GM12878 (cell line): ENCODE data around the gene VRTN. TPM values are rescaled to one million over a fixed set of nuclear protein-coding genes. Genes with fewer than 3 reads are reported as not detected.

Experiments
- ATAC-seq: fragments of 200-7000 bp; cut with Tn5 transposase; 3 replicates; pipeline ENCODE4 v1.9.1; 2020; ENCODE audit warnings: mild to moderate bottlenecking, moderate library complexity
- BruUV-seq: library from RNA; stranded (reverse); fragments of 400-500 nt; replicated peaks from 2 replicates; lab custom pipeline; 2021; lab: Mats Ljungman, UMichigan
- CTCF ChIA-PET: fragments of 300-600 bp; sonication (Branson Sonifier 250); formaldehyde crosslinking; extraction: SDS; loops from one replicate; lab custom pipeline; 2021; ENCODE audit warnings: inconsistent platforms; lab: Yijun Ruan, JAX
- POLR2A ChIA-PET: fragments of 350-600 bp; formaldehyde crosslinking; extraction: SDS; loops from one replicate; lab custom pipeline; 2021; ENCODE audit warnings: inconsistent platforms; lab: Charles Lee
- RAD21 ChIA-PET: fragments of 300-600 bp; sonication (Branson Sonifier 250); formaldehyde crosslinking; loops from one replicate; lab custom pipeline; 2023; ENCODE audit warnings: antibody characterized with exemption; ENCODE audit not compliant: unreplicated experiment; lab: Charles Lee
- SMC1A ChIA-PET: fragments of 300-600 bp; sonication (Branson Sonifier 250); formaldehyde crosslinking; loops from one replicate; lab custom pipeline; 2023; ENCODE audit not compliant: unreplicated experiment, uncharacterized antibody; lab: Charles Lee
- DNase-seq: peaks from one replicate; pipeline ENCODE4 v3.0.0-alpha.2; 2011; ENCODE audit warnings: low read depth, low spot score
- FAIRE-seq: peaks from 3 replicates; lab custom pipeline; 2011; peaks lifted over from hg19 to GRCh38; lab: Jason Lieb, UNC
- H2AFZ ChIP-seq: 2 replicates; pipeline ENCODE4 v1.6.0; 2011; ENCODE audit warnings: low read depth, low read length, control low read depth; ENCODE audit not compliant: control insufficient read depth
- H3K27ac ChIP-seq: 2 replicates; pipeline ENCODE4 v1.5.1; 2011; ENCODE audit warnings: control low read depth; ENCODE audit not compliant: control insufficient read depth, insufficient read depth
- H3K27me3 ChIP-seq, 2 experiments: replicated peaks in 1 of 2; 2 replicates each; pipeline versions ENCODE4 v1.6.0 to v1.6.1; 2011; ENCODE audit warnings: low read length in 1 of 2; ENCODE audit not compliant: control insufficient read depth in 2 of 2, insufficient read depth in 2 of 2
- H3K36me3 ChIP-seq, 2 experiments: 2 replicates each; pipeline ENCODE4 v1.5.1; 2011; ENCODE audit warnings: low read length in 1 of 2; ENCODE audit not compliant: control insufficient read depth in 2 of 2, insufficient read depth in 2 of 2
- H3K4me1 ChIP-seq: 2 replicates; pipeline ENCODE4 v1.6.1; 2011; ENCODE audit warnings: mild to moderate bottlenecking, low read length, moderate library complexity, mixed read lengths; ENCODE audit not compliant: control insufficient read depth, insufficient read depth
- H3K4me2 ChIP-seq: 2 replicates; pipeline ENCODE4 v1.6.0; 2011; ENCODE audit warnings: control low read depth; ENCODE audit not compliant: control insufficient read depth, insufficient read depth
- H3K4me3 ChIP-seq: fragments of 200-600 bp; sonication (generic); 2 replicates; pipeline ENCODE4 v1.5.1; 2016
- H3K79me2 ChIP-seq: 2 replicates; pipeline ENCODE4 v1.6.0; 2011; ENCODE audit warnings: low read length; ENCODE audit not compliant: control insufficient read depth, insufficient read depth
- H3K9ac ChIP-seq: 2 replicates; pipeline ENCODE4 v1.8.0; 2011; ENCODE audit warnings: low read length, control low read depth, mixed read lengths; ENCODE audit not compliant: control insufficient read depth, insufficient read depth
- H3K9me3 ChIP-seq: replicated peaks from 3 replicates; pipeline ENCODE4 v1.5.1; 2011; ENCODE audit warnings: mild to moderate bottlenecking, low read length; ENCODE audit not compliant: control insufficient read depth, insufficient read depth
- H4K20me1 ChIP-seq: 2 replicates; pipeline ENCODE4 v1.6.0; 2011; ENCODE audit not compliant: control insufficient read depth, insufficient read depth
- GABPA ChIP-seq: IDR thresholded peaks from 2 replicates; pipeline ENCODE4 v1.6.1; 2014; ENCODE audit warnings: antibody characterized with exemption, low read depth, mild to moderate bottlenecking, inconsistent platforms
- HDAC2 ChIP-seq: fragments of 200-600 bp; sonication (generic); IDR thresholded peaks from 2 replicates; pipeline ENCODE4 v1.6.1; 2017
- NFYA ChIP-seq: IDR thresholded peaks from 2 replicates; pipeline ENCODE4 v1.6.1; 2011; ENCODE audit warnings: low read depth, mild to moderate bottlenecking, low read length, improper control_type of control experiment, borderline replicate concordance
- SIX5 ChIP-seq: IDR thresholded peaks from 2 replicates; pipeline ENCODE4 v1.6.1; 2011; ENCODE audit warnings: mild to moderate bottlenecking, low read depth, low read length, moderate library complexity; ENCODE audit not compliant: severe bottlenecking
- SMAD1 ChIP-seq: fragments of 450-650 bp; IDR thresholded peaks from 2 replicates; pipeline ENCODE4 v1.6.1; 2018; ENCODE audit warnings: mild to moderate bottlenecking, low read depth; ENCODE audit not compliant: partially characterized antibody
- SP1 ChIP-seq: IDR thresholded peaks from one replicate; pipeline ENCODE4 v1.6.1; 2011; ENCODE audit warnings: low read depth, low read length
- YBX1 ChIP-seq: fragments of 450-650 bp; IDR thresholded peaks from 2 replicates; pipeline ENCODE4 v1.6.1; 2016; ENCODE audit warnings: antibody characterized with exemption
- ZNF384 ChIP-seq: IDR thresholded peaks from 2 replicates; pipeline ENCODE4 v1.6.1; 2012; ENCODE audit warnings: low read depth, mild to moderate bottlenecking, low read length, improper control_type of control experiment, borderline replicate concordance
- WGBS: methylation state at CpG from one replicate; pipeline ENCODE4 v1.1.6; 2016; ENCODE audit warnings: low lambda C conversion rate; ENCODE audit not compliant: insufficient replicate concordance, insufficient coverage; ENCODE audit errors: missing lambda C conversion rate; 5-methylcytosine and 5-hydroxymethylcytosine counted together
- in situ Hi-C: fragments of 300-500 bp; cut with MboI; formaldehyde crosslinking; loops from 9 replicates; pipeline ENCODE4 v1.14.3; 2018; ENCODE audit warnings: mixed read lengths
- intact Hi-C: fragments of 100-400 bp; cut with micrococcal nuclease; formaldehyde crosslinking; loops from one replicate; pipeline ENCODE4 v1.14.2; 2022; ENCODE audit not compliant: unreplicated experiment
- polyA plus RNA-seq, 11 experiments: library from polyadenylated mRNA; depleted of rRNA in 4 of 11; unstranded in 6 of 11; stranded (reverse) in 5 of 11; fragments of >200 nt; fragmentation: Nextera tagmentation in 4 of 11; fragmentation: Illumina TruSeq in 1 of 11; extraction: Ambion mirVana in 4 of 11; extraction: Trizol in 1 of 11; gene quantifications; 1 replicate in 1 of 11; 2 replicates in 10 of 11; pipeline versions ENCODE4 v1.2.1 to v1.2.3, GENCODE V29; 2011 to 2016; ENCODE audit warnings: inconsistent platforms in 2 of 11, missing spikeins in 2 of 11, low read depth in 1 of 11
- total RNA-seq, 4 experiments: library from RNA; depleted of rRNA in 3 of 4; stranded (reverse); fragments of >200 nt in 3 of 4; fragmentation: Illumina TruSeq in 1 of 4; extraction: Trizol in 1 of 4; gene quantifications; 2 replicates each; pipeline versions ENCODE4 v1.2.1 to v1.2.3, GENCODE V29; 2013 to 2021
- TF ChIP-seq, protein P1 (sequence below): fragments of 450-650 bp; IDR thresholded peaks from 2 replicates; pipeline ENCODE4 v1.6.1; 2017; ENCODE audit warnings: mild to moderate bottlenecking
- TF ChIP-seq, protein P2 (sequence below): fragments of 450-650 bp; IDR thresholded peaks from 2 replicates; pipeline ENCODE4 v1.6.1; 2017; ENCODE audit warnings: mild to moderate bottlenecking, low read depth, inconsistent platforms; ENCODE audit not compliant: poor library complexity, severe bottlenecking
- TF ChIP-seq, protein P3 (sequence below), 3 experiments: IDR thresholded peaks in 2 of 3; conservative IDR thresholded peaks in 1 of 3; 2 replicates each; pipeline ENCODE4 v1.5.1; 2011; ENCODE audit warnings: low read depth in 3 of 3, low read length in 3 of 3, mild to moderate bottlenecking in 3 of 3, control low read depth in 2 of 3, moderate library complexity in 2 of 3, inconsistent platforms in 1 of 3, mixed read lengths in 1 of 3; ENCODE audit not compliant: control insufficient read depth in 2 of 3, insufficient read depth in 1 of 3; ENCODE audit errors: extremely low read depth in 1 of 3

VRTN gene
- total and polyA plus RNA-seq, 10 of the 15 experiments (the other 5 are each of a cell fraction or from before 2014, with no cell fraction given): 0.31 TPM; not detected in 9

DNA sequence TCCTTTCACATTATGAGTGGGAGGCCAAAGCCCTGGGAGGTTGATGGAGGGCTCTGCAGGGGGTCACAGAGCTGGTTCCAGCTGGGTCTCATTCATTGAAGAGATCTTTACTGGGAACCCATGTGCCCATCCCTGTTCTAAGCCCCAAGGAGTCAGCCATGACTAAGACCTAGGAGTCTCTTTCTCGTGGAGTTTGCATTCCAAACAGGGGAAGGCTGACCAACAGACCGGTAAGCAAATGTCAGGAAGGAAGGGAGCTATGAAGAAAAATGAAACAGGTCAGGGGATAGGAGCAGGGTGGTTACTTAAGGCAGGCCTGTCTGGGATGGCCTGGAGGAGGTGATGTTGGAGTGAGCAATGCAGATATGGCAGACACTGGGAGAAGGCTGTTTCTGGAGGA is 46.3 kb downstream of the VRTN start:
- in situ Hi-C loops: no loop called here
- no peak for FAIRE-seq

DNA sequence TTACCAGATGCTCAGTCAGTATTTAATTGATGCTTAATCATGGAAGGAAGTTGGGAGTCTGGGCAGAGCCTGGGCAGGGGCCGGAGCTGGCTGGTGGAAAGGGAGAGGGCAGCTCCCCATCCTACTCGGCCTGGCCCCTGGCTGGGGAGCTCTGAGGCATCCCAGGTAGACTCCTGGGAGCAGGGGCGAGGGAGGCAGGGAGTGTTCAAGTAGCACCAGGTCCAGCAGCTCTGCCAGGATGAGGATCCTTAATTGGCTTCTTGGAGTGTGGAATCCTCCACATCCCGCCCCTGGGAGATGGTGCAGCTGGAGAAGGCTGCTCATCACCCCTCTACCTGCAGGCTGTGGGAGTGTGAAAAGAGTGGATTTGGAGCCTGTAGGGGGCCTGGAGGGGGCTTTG is 46.8 kb downstream of the VRTN start:
- Histone ChIP-seq H3K9me3 (no peaks in the 10 kb centered on the region), H3K4me3 (no peak overlapping the region), H3K36me3 (no peaks in the 10 kb centered on the region), H3K4me1 (no peaks in the 10 kb centered on the region), H3K79me2 (no peaks in the 10 kb centered on the region), H3K4me2 (no peak overlapping the region), H3K9ac (no peak overlapping the region), H4K20me1 (no peaks in the 10 kb centered on the region), H2AFZ (no peak overlapping the region), H3K27ac (no peak overlapping the region), H3K27me3 (peaks cover 0 to 3% of the 10 kb centered on the region in 2 experiments; a peak in 2 of 4 replicates)
- DNase-seq: no peak
- intact Hi-C loops: no loop called here
- WGBS: 20% methylated on average over 4 of the region's 4 CpGs
- no peak for ATAC-seq
- ChIA-PET RAD21 (no interaction called here), CTCF (no interaction called here), POLR2A (no interaction called here), SMC1A (no interaction called here)
- TF ChIP-seq, protein P1, sequence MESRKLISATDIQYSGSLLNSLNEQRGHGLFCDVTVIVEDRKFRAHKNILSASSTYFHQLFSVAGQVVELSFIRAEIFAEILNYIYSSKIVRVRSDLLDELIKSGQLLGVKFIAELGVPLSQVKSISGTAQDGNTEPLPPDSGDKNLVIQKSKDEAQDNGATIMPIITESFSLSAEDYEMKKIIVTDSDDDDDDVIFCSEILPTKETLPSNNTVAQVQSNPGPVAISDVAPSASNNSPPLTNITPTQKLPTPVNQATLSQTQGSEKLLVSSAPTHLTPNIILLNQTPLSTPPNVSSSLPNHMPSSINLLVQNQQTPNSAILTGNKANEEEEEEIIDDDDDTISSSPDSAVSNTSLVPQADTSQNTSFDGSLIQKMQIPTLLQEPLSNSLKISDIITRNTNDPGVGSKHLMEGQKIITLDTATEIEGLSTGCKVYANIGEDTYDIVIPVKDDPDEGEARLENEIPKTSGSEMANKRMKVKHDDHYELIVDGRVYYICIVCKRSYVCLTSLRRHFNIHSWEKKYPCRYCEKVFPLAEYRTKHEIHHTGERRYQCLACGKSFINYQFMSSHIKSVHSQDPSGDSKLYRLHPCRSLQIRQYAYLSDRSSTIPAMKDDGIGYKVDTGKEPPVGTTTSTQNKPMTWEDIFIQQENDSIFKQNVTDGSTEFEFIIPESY: no peak
- no peak for TF ChIP-seq SMAD1
- no peak for TF ChIP-seq ZNF384
- no peak for TF ChIP-seq SP1
- TF ChIP-seq, protein P2, sequence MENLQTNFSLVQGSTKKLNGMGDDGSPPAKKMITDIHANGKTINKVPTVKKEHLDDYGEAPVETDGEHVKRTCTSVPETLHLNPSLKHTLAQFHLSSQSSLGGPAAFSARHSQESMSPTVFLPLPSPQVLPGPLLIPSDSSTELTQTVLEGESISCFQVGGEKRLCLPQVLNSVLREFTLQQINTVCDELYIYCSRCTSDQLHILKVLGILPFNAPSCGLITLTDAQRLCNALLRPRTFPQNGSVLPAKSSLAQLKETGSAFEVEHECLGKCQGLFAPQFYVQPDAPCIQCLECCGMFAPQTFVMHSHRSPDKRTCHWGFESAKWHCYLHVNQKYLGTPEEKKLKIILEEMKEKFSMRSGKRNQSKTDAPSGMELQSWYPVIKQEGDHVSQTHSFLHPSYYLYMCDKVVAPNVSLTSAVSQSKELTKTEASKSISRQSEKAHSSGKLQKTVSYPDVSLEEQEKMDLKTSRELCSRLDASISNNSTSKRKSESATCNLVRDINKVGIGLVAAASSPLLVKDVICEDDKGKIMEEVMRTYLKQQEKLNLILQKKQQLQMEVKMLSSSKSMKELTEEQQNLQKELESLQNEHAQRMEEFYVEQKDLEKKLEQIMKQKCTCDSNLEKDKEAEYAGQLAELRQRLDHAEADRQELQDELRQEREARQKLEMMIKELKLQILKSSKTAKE: no peak
- TF ChIP-seq GABPA: no peak
- TF ChIP-seq SIX5: no peak
- no peak for TF ChIP-seq YBX1
- no TSS peak for BruUV-seq
- no peak for FAIRE-seq
- in situ Hi-C loops: no loop called here

More for the DNA sequence above, 46.3 kb downstream of the VRTN start:
- H3K4me1 ChIP-seq: no peaks in the 10 kb centered on the region
- ATAC-seq (no peak), DNase-seq (no peak)
- RAD21 ChIA-PET: no interaction called here
- H2AFZ ChIP-seq: no peak overlapping the region
- no peak overlapping the region for H3K4me3 ChIP-seq
- intact Hi-C loops: no loop called here
- CTCF ChIA-PET: no interaction called here
- no peak for TF ChIP-seq NFYA
- TF ChIP-seq HDAC2: no peak
- TF ChIP-seq, protein P3, sequence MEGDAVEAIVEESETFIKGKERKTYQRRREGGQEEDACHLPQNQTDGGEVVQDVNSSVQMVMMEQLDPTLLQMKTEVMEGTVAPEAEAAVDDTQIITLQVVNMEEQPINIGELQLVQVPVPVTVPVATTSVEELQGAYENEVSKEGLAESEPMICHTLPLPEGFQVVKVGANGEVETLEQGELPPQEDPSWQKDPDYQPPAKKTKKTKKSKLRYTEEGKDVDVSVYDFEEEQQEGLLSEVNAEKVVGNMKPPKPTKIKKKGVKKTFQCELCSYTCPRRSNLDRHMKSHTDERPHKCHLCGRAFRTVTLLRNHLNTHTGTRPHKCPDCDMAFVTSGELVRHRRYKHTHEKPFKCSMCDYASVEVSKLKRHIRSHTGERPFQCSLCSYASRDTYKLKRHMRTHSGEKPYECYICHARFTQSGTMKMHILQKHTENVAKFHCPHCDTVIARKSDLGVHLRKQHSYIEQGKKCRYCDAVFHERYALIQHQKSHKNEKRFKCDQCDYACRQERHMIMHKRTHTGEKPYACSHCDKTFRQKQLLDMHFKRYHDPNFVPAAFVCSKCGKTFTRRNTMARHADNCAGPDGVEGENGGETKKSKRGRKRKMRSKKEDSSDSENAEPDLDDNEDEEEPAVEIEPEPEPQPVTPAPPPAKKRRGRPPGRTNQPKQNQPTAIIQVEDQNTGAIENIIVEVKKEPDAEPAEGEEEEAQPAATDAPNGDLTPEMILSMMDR (IDR thresholded peaks at IDR 0.05 in 2 of 3, conservative IDR thresholded peaks at IDR 0.05 in 1 of 3; ENCODE audit: control insufficient read depth in 2 of 3, extremely low read depth in 1 of 3, insufficient read depth in 1 of 3, low read depth in 3 of 3, low read length in 3 of 3): no peak
- SMC1A ChIA-PET: no interaction called here
- POLR2A ChIA-PET: no interaction called here
- H3K27ac ChIP-seq: no peak overlapping the region
- H3K36me3 ChIP-seq: no peaks in the 10 kb centered on the region
- no peaks in the 10 kb centered on the region for H3K9me3 ChIP-seq
- H3K4me2 ChIP-seq: no peak overlapping the region
- BruUV-seq: no TSS peak
- no peak overlapping the region for H3K9ac ChIP-seq
- WGBS: 20% methylated on average over 2 of the region's 2 CpGs
- H4K20me1 ChIP-seq: no peaks in the 10 kb centered on the region
- H3K27me3 ChIP-seq: peaks cover 0 to 3% of the 10 kb centered on the region in 2 experiments; a peak in 2 of 4 replicates
- no peaks in the 10 kb centered on the region for H3K79me2 ChIP-seq
